Thymus (tissue), 11 donors: ENCODE measurements around the gene PRMT9. TPM values are rescaled to one million over a fixed set of nuclear protein-coding genes. Genes with fewer than 3 reads are reported as not detected.

ENCODE experiments used
- DNase-seq, 9 donors: peaks; one replicate each; pipeline ENCODE4 v3.0.0-alpha.2; 2013; ENCODE audit warnings: low spot score in 9 of 9, low read depth in 6 of 9, missing footprints in 1 of 9
- H3K27ac ChIP-seq, 2 donors: one replicate each; pipeline ENCODE4 v1.5.1; 2013; ENCODE audit warnings: control low read depth in 1 of 2, low read depth in 1 of 2, low read length in 1 of 2, mild to moderate bottlenecking in 1 of 2, moderate library complexity in 1 of 2
- H3K27me3 ChIP-seq, 2 donors: one replicate each; pipeline ENCODE4 v1.5.1; 2013; ENCODE audit warnings: low read length in 1 of 2; ENCODE audit not compliant: control insufficient read depth in 2 of 2, insufficient read depth in 1 of 2
- H3K36me3 ChIP-seq, 2 donors: one replicate each; pipeline ENCODE4 v1.5.1; 2013; ENCODE audit warnings: low read length in 1 of 2, mild to moderate bottlenecking in 1 of 2, moderate library complexity in 1 of 2; ENCODE audit not compliant: control insufficient read depth in 2 of 2, insufficient read depth in 2 of 2
- H3K4me1 ChIP-seq, 2 donors: one replicate each; pipeline ENCODE4 v1.5.1; 2013; ENCODE audit warnings: low read length in 2 of 2; ENCODE audit not compliant: control insufficient read depth in 2 of 2, insufficient read depth in 2 of 2
- H3K4me3 ChIP-seq, 2 donors: one replicate each; pipeline ENCODE4 v1.5.1; 2013; ENCODE audit warnings: low read length in 2 of 2, control low read depth in 1 of 2, mild to moderate bottlenecking in 1 of 2
- H3K9me3 ChIP-seq, 2 donors: one replicate each; pipeline ENCODE4 v1.5.1; 2013; ENCODE audit warnings: low read length in 1 of 2, mild to moderate bottlenecking in 1 of 2; ENCODE audit not compliant: control insufficient read depth in 2 of 2, insufficient read depth in 1 of 2
- WGBS: extraction: QIAGEN DNeasy Blood & Tissue Kit; methylation state at CpG from one replicate; pipeline ENCODE4 v1.1.7; 2013; 5-methylcytosine and 5-hydroxymethylcytosine counted together
- polyA plus RNA-seq: library from polyadenylated mRNA; stranded (reverse); fragments of 200-250 nt; gene quantifications from one replicate; pipeline ENCODE4 v1.2.3, GENCODE V29; 2013
- total RNA-seq: library from RNA; stranded (reverse); fragments of 120-200 nt; gene quantifications from one replicate; pipeline ENCODE4 v1.2.4, GENCODE V29; 2013
- donor health status: healthy.

Gene PRMT9
- total and polyA plus RNA-seq, 2 donors, result 9.7 to 16.5 TPM

- peak within 1 kb of the TSS; percentile 94 to 97 for H3K27ac ChIP-seq
- peaks cover 10 to 11% of the 10 kb centered on the region in 2 donors for H3K4me1 ChIP-seq
- H3K9me3 ChIP-seq, result no peaks in the 10 kb centered on the region
- WGBS, result under 1% methylated on average over 37 of the region's 37 CpGs
- H3K4me3 ChIP-seq, result peak within 1 kb of the TSS; percentile 71 to 77
- peak; percentile 91 to 99 (median 96) for DNase-seq
- H3K27me3 ChIP-seq, result peaks cover 0 to 5% of the 10 kb centered on the region in 2 donors
- H3K36me3 ChIP-seq, result peaks cover 0 to 11% of the 10 kb centered on the region in 2 donors
Measured at GRCh38 chr4:147617173-147617840, 66.7 kb downstream of the PRMT9 start, which contains the start of gene TMEM184C. Gene TMEM184C (plus strand): TSS chr4:147617397. CDS start chr4:147617957, 560 bp downstream.

GRCh38 chr4:147616849-147617172, 67.2 kb downstream of the PRMT9 start:
- Histone ChIP-seq H3K9me3 (no peaks in the 10 kb centered on the region), H3K27me3 (peaks cover 0 to 5% of the 10 kb centered on the region in 2 donors), H3K27ac (peak overlapping the region; percentile 94 to 97), H3K36me3 (peaks cover 0 to 11% of the 10 kb centered on the region in 2 donors), H3K4me3 (peak overlapping the region; percentile 71 to 77), H3K4me1 (peaks cover 10 to 11% of the 10 kb centered on the region in 2 donors)
- 36% methylated on average over 6 of the region's 6 CpGs for WGBS
- DNase-seq, result no peak

- Histone ChIP-seq H3K36me3 (no peaks in the 10 kb centered on the region), H3K9me3 (no peaks in the 10 kb centered on the region), H3K27me3 (peaks cover 0 to 5% of the 10 kb centered on the region in 2 donors), H3K27ac (no peak overlapping the region), H3K4me1 (no peaks in the 10 kb centered on the region), H3K4me3 (no peak overlapping the region)
- 98% methylated on average over 1 of the region's 1 CpG for WGBS
- DNase-seq, result no peak
Measured at GRCh38 chr4:147610686-147611085, 73.3 kb downstream of the PRMT9 start.

- no peak overlapping the region for H3K4me3 ChIP-seq
- H3K36me3 ChIP-seq, result no peaks in the 10 kb centered on the region
- H3K27ac ChIP-seq, result no peak overlapping the region
- no peaks in the 10 kb centered on the region for H3K4me1 ChIP-seq
- H3K9me3 ChIP-seq, result no peaks in the 10 kb centered on the region
- no peaks in the 10 kb centered on the region for H3K27me3 ChIP-seq
- 97% methylated on average over 1 of the region's 1 CpG for WGBS
- DNase-seq, result no peak
Measured at GRCh38 chr4:147607471-147607870, 76.5 kb downstream of the PRMT9 start.

- Histone ChIP-seq H3K4me1 (no peaks in the 10 kb centered on the region), H3K27me3 (no peaks in the 10 kb centered on the region), H3K9me3 (no peaks in the 10 kb centered on the region), H3K27ac (no peak overlapping the region), H3K4me3 (no peak overlapping the region), H3K36me3 (no peaks in the 10 kb centered on the region)
- no peak for DNase-seq
Measured at GRCh38 chr4:147605499-147605898, 78.5 kb downstream of the PRMT9 start.

GRCh38 chr4:147599769-147600168, 84.2 kb downstream of the PRMT9 start:
- H3K4me1 ChIP-seq, result no peaks in the 10 kb centered on the region
- no peaks in the 10 kb centered on the region for H3K36me3 ChIP-seq
- no peak overlapping the region for H3K4me3 ChIP-seq
- H3K27me3 ChIP-seq, result no peaks in the 10 kb centered on the region
- no peak for DNase-seq
- WGBS, result 90% methylated on average over 3 of the region's 3 CpGs
- no peaks in the 10 kb centered on the region for H3K9me3 ChIP-seq
- no peak overlapping the region for H3K27ac ChIP-seq

GRCh38 chr4:147599206-147599605, 84.8 kb downstream of the PRMT9 start:
- WGBS, result 96% methylated on average over 1 of the region's 1 CpG

GRCh38 chr4:147597561-147597960, 86.4 kb downstream of the PRMT9 start:
- H3K4me3 ChIP-seq, result no peak overlapping the region
- DNase-seq, result no peak
- no peaks in the 10 kb centered on the region for H3K9me3 ChIP-seq
- no peaks in the 10 kb centered on the region for H3K36me3 ChIP-seq
- WGBS, result 94% methylated on average over 2 of the region's 2 CpGs
- H3K27ac ChIP-seq, result no peak overlapping the region
- H3K4me1 ChIP-seq, result no peaks in the 10 kb centered on the region
- H3K27me3 ChIP-seq, result no peaks in the 10 kb centered on the region

More at GRCh38 chr4:147599206-147599605, 84.8 kb downstream of the PRMT9 start:
- no peaks in the 10 kb centered on the region for H3K9me3 ChIP-seq
- H3K4me3 ChIP-seq, result no peak overlapping the region
- DNase-seq, result no peak
- H3K27me3 ChIP-seq, result no peaks in the 10 kb centered on the region
- H3K36me3 ChIP-seq, result no peaks in the 10 kb centered on the region
- H3K4me1 ChIP-seq, result no peaks in the 10 kb centered on the region
- no peak overlapping the region for H3K27ac ChIP-seq

GRCh38 chr4:147596981-147597380, 87.0 kb downstream of the PRMT9 start:
- Histone ChIP-seq H3K4me3 (no peak overlapping the region), H3K36me3 (no peaks in the 10 kb centered on the region), H3K4me1 (no peaks in the 10 kb centered on the region), H3K27me3 (no peaks in the 10 kb centered on the region), H3K9me3 (no peaks in the 10 kb centered on the region), H3K27ac (no peak overlapping the region)
- DNase-seq, result no peak
- WGBS, result 0% methylated on average over 1 of the region's 1 CpG
